HG02588 (cell line): ENCODE data around the gene CHRNA3.
A peak's percentile ranks its signal among the peaks of the same experiment; 100 is the strongest.
"Not testable (repeated sequence)": the region's sequence is repeated elsewhere in the genome, so short reads cannot be mapped to it uniquely, and the experiment has no call there.

Experiments
- ATAC-seq: cut with Tn5 transposase; IDR thresholded peaks from one replicate; pipeline ENCODE4 v1.9.1; 2021; ENCODE audit warnings: mild to moderate bottlenecking, moderate library complexity; ENCODE audit not compliant: unreplicated experiment

The CHRNA3 gene

DNA sequence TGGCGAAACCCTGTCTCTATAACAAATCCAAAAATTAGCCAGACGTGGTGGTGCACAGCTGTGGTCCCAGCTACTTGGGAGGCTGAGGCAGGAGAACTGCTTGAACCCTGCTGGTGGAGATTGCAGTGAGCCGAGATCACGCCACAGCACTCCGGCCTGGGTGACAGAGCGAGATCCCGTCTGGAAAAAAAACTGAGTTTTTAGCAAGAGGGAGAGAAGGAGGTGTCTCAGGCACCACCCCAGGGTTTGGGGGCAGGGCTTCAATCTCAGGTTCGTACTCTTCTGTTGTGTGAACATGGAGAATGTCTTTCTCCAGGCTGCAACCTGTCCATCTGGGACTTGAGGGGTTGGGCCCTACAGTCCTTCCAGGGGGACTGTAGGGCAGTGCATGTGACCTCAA lies 2.7 kb downstream of the CHRNA3 start:
- ATAC-seq: no peak

DNA sequence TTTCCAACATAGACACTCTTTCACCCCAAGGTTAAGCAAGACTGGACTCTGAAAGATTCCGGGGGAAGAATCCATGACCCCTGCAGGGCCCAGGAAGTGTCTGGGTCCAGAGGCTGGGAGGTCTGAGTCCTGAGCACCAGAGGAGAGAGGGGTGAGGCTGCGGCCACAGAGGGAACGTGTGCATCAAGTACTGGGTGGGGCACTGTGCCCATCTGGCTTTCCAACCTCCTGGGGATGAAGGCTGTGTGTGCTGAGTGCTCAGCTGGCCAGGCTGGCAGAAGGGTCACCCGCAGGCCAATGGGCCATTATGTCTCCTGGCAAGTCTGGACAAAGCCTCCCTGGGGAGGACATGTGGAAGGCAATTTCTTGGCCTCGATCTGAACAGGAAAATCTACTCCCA lies 3.3 kb downstream of the CHRNA3 start:
- ATAC-seq: no peak

DNA sequence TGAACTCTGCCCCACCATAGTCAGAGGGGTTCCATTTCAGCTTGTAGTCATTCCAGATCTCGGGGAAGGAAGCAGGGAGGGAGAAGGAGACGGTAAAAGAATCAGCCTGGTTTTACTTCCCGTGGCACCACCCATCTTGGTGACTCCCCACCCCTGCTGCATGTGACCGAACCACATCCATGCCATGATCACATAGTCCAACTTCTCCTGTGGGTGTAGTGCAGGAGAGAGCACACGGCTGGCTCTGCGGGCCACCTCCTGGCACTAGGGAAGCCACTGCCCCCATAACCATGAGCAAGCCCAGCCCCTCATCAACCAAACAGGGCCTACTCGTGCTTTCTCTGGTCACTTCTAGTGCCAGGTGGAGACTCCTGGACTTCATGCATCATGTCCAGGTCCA lies 3.7 kb downstream of the CHRNA3 start:
- ATAC-seq: no peak

DNA sequence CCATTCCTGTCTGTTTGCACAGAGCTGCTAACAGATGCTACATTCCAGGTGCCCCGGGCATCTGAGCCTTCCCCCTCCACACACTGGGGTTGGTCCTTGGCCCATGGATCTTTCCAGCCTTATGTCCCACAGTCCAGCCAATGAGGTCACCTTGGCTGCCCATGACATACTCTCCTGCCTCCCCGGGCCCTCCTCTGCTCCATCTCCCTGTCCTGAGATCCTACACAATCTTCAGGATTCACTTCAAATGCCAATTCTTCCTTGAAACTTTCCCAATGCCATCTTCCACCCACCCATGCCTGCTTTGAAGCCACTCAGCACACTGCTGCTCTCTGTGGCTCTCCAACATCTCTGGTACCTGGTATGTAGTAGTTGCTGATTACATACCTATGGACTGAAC lies 4.3 kb downstream of the CHRNA3 start:
- ATAC-seq: no peak

DNA sequence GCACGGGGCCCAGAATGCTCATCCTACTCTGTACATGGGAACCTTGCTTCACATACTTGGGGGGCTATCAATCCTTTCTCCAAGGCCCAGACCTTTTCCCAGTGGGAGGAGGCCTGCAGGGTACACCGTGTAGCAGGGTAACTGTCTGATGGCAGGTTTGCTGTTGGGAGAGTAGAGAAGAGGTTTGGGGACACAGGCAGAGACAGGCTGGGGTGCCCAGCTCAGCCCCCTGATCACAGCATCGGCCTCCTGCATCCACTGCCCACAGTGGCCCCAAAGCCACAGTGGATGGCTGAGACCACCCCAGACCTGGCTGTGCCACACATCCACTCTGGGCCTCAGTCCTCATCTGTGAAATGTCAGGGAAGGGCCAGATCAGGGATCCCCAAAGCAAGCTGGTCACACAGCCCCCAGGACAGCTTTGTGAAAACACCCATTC lies 5.6 kb downstream of the CHRNA3 start:
- no peak for ATAC-seq

DNA sequence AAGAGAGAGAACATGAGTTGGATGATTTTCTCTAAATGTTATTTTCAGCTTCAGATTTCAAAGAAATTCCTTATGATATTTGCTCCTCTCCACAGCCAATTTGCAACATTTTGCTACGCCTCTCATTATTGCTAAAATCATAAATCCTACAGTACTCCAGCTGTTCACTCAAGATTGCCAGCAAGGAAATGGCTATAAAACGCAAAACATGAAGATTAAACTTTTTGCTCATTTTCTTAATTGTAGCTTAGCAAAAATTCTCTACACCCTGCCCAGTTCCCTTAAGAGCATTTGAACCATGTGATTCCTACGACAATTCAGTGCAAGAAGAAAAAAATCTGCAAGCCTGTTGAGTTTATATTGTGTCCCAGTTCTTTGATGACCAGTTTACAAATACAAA lies 6.8 kb downstream of the CHRNA3 start:
- no peak for ATAC-seq

DNA sequence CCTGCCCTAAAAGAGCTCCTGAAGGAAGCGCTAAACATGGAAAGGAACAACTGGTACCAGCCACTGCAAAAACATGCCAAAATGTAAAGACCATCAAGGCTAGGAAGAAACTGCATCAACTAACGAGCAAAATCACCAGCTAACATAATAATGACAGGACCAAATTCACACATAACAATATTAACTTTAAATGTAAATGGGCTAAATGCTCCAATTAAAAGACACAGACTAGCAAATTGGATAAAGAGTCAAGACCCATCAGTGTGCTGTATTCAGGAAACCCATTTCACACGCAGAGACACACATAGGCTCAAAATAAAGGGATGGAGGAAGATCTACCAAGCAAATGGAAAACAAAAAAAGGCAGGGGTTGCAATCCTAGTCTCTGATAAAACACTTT lies 11.2 kb downstream of the CHRNA3 start:
- ATAC-seq: not testable (repeated sequence)

DNA sequence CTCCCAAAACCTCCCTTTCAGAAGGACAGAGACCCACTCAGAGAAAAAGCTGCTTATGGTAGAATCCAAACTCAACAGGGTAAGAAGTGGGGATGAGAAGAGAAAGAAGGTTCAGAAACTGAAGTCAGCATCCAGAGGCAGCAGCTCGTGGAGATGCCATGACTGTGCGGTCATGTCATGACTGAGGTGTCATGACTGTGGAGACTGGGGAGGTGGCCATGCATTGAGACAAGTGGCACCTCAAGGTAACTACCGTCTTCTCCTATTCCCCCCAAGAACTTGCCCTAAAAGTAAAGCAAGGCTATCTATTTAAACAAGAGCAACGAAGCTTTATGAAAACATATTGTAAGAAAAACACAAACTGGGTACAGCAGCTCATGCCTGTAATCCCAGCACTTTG lies 15.1 kb downstream of the CHRNA3 start:
- ATAC-seq: no peak

DNA sequence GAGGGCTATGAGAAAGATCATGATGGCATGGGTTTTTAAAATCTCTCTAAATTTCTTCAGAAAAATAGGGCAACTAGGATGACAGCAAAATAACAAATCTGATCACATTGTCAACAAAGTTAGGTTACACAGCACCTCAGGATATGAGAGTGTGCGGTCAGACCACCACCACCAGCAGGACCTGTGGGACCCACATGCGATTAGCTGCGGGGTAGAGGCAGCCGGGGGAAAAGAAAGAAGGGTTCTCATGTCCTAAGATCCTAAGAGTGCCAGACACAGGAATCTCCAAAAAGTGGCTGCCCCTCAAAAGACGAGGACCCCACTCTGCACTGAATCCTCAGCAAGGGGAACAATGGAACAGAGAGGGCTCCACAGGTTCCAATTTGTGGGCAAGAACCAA lies 15.6 kb downstream of the CHRNA3 start:
- no peak for ATAC-seq

DNA sequence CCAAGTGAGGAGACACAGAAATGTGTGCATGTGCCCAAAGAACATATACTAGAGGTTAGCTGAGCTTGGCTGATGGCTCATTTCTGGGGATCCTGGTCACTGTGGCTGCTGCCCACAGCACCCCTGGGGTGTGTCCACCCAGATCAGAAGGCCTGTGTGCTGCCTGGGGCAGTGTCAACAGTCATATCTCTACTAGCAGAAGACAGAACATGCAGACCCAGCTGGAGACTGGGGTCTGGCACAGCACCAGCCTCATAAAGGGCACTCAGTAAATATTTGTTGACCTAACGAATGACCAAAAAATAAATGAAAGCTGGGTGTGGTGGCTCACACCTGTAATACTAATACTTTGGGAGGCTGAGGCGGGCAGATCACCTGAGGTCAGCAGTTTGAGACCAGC lies 16.4 kb downstream of the CHRNA3 start:
- no peak for ATAC-seq

DNA sequence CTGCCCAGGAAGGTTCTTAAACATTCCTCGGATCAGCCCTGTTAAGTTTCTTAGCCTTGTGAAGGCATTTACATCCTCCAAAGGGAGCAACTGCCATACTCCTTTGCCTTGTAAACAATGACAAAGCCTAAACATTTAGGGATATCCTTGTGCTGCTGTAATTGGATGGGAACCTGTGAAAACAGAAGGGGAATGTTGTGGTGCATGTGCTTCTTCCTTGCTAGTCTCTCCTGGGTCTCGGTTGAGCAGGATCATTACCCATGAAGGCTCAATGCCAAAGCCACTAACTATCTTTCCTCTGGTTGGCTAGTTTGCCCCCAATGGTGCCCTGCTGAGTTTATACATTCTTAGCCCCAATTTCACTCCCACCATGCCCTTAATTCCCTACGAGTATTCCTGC lies 17.3 kb downstream of the CHRNA3 start:
- no peak for ATAC-seq

DNA sequence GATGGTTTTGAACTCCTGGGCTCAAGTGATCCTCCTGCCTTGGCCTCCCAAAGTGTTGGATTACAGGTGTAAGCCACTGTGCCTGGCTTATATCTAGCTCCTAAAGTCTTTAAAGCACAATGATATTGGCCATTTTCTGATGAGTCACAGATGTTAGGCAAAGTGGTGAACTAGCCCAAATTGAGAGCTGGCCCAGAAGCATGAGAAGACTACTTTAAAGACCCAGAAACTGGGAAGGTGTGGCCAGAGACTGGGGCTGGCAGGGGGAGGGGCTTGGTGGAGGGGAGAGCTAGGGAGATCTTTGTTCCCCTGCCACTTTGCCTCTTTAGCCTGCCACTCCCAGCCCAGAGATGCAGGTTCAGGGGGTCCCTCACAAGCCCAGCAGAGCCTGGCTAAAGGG lies 21.6 kb downstream of the CHRNA3 start:
- no peak for ATAC-seq

DNA sequence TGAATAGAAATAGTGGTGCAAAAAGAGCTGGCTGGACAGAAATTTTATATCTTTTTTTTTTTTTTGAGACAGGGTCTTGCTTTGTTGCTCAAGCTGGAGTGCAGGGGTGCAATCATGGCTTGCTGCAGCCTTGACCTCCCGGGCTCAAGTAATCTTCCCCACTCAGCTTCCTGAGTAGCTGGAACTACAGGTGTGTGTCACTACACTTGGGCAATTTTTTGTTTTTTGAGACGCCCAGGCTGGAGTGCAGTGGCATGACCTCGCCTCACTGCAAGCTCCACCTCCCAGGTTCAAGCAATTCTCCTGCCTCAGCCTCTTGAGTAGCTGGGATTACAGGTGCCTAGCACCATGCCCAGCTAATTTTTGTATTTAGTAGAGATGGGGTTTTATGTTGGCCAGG lies 22.4 kb downstream of the CHRNA3 start:
- no peak for ATAC-seq

DNA sequence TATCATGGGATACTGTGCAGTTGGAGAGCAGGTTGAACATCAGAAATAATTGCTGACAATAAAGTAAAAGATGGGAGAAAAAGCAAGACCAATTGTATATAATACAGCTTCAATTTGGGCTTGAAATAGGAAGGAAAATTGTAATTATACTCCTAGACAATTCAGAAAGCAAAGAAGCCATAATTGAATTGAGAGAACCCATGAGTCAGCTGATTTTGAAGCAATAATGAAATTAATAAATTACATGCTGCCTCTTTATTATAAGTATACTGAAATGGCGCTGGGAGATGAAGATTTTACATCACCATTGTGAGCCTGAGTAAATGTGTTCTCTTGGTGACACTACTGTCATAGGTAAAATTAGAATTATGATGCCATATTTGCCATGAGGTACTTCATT lies 23.2 kb downstream of the CHRNA3 start:
- no peak for ATAC-seq

DNA sequence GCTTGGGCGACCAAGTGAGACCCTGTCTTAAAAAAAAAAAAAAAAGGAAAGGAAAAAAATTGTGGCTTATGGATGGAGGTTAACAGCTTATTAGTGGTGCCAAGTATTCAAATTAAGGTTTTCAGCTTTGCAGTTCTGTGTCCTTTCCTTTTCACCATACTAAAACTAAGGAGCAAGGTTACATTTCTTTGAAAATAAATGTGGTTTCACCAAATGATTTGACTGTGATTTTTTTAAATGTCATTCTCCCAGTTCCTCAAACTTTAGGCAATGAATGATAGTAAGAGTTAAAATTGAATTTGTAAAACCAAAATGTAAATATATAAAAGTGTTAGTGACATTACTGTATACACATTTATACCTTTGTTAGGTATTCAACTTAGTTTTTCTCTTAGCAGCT lies 45.9 kb downstream of the CHRNA3 start:
- ATAC-seq: no peak

DNA sequence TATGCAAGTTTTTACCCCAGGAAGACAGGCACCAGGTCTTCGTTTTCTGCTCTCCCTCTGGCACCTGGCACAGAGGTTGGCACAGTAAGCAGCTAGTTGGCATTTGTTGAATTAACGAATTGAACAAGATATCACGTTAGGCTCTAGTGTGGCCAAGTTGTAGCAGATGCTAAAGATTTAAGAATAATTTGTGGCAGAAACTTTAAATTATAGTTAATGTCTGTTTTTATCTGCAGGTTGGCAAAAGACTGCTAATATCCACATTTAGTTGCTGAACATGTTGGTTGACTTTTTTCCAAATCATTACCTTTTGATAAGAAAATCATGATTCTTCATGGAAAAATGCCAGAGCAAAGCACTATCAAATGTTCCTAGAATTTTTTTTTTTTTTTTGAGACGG lies 47.4 kb downstream of the CHRNA3 start:
- ATAC-seq: no peak

DNA sequence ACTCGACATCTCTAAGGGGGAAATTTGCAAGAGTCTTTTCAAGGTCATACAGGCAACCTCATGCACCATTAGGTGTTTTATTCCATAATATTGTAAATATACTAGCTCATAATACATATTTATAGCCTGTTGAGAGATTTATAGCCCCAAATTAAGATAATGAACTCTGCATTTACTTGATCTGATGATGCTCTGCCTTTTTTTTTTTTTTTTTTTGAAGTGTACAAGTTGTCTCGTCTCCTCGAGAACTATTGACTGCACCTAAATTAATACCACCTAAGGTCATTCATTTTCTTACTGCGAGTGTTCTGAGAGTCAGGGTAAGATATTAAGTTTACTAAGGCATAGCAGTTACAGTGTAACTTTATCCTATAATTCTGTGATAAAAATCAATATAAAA lies 49.4 kb downstream of the CHRNA3 start:
- no peak for ATAC-seq

DNA sequence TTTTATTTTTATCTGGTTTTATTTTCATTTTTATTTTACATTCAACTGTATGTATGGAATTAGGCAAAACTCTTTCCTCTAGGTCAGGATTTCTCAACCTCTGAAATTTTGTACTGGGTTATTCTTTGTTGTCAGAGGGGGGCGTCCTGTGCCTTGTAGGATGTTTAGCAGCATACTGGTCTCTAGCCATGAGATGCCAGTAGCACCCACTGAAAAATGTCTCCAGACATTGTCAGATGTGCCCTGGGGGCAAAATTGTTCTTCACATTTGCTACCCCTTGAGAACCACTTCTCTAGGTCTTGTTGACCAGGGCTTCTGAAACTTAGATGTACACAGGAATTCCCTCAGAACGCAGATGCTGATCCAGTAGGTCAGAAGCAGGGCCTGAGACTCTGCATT lies 50.1 kb downstream of the CHRNA3 start:
- no peak for ATAC-seq

DNA sequence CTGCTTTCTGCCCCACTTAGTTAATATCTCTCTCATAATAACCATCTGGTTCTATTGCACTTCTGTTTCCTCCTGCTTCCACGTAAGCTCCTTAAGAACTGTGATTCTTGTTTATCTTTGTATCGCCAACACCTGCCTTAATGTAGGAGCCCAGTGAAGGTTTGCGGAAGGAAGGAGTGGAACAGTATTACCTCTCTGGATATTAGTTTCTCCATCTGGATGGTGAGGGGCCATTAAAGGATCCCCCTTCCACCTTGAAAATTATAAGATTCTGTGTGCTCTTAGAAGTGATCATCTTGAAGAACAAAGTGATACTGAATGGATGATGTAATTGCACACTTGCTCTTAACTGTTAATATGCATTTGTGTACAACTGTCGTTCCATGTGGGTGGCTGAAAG lies 53.3 kb downstream of the CHRNA3 start:
- ATAC-seq: no peak

DNA sequence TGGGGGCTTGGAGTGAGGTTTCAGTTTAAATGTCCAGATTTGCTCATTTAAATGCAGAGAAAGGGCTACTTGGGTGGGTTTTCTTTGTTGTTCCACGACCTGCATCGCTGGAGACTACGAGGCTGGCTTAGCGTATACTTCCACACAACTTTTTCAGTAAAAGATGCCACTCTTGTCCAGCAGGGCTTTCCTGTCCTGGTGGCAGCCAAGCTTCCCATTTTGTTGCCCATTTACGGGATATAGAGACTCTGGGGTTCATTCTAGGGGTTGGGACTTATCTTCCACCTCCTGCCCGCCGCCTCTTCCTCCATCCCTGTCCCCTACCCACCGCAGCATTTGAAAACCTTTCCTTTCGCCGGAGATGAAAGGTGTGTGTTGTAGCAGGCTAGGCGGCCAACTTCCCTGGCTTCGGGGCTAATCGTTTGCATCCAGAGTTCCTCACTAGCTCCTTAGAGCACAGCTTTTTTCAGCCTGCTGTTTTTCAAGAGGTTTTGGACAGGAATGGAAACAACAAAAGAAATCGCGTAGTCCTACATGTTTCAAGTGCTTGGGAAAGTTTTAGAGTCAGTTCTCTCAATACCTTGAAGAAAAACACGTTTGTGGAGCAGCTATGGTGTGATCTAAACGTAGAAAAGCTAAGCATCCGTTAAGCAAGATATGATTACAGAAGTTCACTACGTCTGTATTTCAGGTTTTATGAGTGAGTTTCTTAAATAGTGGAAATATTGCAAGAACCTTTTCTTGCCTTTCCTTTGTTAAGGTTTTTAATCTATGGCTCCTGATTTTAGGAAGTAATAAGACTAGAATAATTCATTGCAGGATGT lies 54.6 kb downstream of the CHRNA3 start:
- peak; percentile 13 for ATAC-seq

DNA sequence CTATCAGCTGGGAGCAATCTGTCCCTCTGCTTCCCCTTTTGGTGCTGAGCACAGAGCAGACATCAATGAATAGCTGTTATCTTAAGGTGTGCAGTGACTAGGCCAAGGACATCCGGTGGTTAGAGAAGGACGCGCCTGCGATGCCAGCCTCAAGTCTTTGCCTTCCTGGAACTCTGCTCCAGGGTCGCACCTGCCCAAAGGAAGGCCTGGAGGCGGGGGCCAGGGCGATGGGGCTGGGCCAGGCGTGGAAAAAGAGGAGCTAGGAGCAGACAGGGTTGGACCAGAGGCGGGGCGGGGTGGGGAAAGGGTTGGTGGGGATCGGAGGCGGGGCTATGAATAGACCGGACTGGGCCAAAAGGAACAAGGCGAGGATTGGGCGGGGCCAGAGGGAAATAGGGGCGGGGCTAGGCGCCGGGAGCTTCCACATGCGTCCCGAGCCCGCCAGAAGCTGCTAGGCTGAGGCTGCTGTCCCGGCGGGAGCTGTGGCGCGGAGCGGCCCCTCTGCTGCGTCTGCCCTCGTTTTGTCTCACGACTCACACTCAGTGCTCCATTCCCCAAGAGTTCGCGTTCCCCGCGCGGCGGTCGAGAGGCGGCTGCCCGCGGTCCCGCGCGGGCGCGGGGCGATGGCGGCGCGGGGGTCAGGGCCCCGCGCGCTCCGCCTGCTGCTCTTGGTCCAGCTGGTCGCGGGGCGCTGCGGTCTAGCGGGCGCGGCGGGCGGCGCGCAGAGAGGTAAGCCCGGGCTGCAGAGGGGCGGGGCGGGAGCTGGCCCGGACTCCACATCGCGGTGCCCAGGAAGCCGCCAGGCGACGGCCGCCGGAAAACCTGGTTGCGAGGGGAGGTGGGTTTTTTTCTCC lies 55.5 kb downstream of the CHRNA3 start, which contains the start of gene CHRNA5:
TSS of gene CHRNA5 (plus strand) at position 424 of the 854 bp plus-strand sequence. CDS start at position 624, 200 bp downstream.
- peak; percentile 61 for ATAC-seq

DNA sequence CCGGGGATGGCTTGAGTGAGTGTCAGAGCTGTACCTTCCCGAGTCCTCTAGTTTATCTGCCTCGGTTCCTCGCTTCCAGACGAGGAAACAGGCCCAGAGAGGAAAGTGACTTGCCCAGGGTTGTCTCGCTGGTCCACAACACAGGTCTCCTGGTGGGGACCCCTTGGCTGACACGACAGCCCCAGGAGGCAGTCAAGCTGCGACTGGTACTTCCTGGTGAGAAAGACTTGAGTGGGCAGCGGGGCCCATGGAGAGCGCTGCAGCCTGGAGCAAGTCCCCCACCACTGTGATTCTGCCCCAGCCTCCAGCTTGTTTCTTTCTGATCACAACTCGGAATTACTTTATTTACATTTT lies 56.1 kb downstream of the CHRNA3 start:
- peak; percentile 3 for ATAC-seq
